22Rv1 (cell line): ENCODE results near the gene PDCL3.

ENCODE experiments used
- CTCF ChIP-seq: fragments of 450-650 bp; IDR thresholded peaks from 2 replicates; pipeline ENCODE4 v1.5.1; 2017; ENCODE audit warnings: mild to moderate bottlenecking
- ZFX ChIP-seq: fragments of 450-650 bp; IDR thresholded peaks from 2 replicates; pipeline ENCODE4 v1.6.1; 2017; ENCODE audit warnings: antibody characterized with exemption, borderline replicate concordance

GRCh38 chr2:100560216-100560830 lies 2.5 kb upstream of the PDCL3 start:
- no peak for TF ChIP-seq CTCF
- no peak for TF ChIP-seq ZFX
